ENCODE measurements around the gene IL4I1.

DNA sequence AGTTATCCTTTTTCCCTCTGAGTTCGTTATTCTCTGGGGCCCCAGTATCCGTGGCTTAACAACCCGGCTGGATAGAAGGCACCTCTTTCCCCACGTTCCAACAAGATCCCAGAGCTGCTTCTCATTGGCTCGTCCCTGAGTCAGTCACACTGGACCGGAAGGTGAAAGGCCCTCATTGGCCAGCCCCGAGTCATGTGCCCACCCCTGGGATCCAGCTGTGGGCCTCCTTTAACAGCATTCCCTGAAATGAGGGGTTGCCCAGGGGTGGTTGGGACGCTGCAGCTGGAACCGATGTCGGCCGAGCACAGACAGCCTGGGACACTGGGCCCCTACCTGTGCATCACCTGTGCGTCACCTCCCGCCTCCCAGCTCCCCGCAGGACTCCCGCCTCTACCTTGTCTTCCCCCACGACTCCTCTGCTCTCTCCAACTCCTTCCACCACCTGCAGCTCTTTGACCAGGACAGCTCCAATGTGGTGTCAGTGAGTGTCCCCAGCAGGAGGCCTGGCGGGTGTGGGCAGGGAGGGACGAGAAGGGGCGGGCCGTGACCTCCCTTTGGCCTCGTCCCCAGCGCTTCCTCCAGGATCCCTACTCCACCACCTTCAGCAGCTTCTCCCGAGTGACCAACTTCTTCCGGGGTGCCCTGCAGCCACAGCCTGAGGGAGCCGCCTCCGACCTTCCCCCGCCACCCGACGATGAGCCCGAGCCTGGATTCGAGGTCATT, 14.9 kb downstream of the IL4I1 start:
- no peak for TF ChIP-seq CEBPB (IDR thresholded peaks at IDR 0.05)
- no peak for TF ChIP-seq TAF1 (IDR thresholded peaks at IDR 0.05; ENCODE audit: low read depth)
- TF ChIP-seq FOXM1 (IDR thresholded peaks at IDR 0.05; ENCODE audit: borderline replicate concordance, low read depth): no peak
- TF ChIP-seq, protein P1, sequence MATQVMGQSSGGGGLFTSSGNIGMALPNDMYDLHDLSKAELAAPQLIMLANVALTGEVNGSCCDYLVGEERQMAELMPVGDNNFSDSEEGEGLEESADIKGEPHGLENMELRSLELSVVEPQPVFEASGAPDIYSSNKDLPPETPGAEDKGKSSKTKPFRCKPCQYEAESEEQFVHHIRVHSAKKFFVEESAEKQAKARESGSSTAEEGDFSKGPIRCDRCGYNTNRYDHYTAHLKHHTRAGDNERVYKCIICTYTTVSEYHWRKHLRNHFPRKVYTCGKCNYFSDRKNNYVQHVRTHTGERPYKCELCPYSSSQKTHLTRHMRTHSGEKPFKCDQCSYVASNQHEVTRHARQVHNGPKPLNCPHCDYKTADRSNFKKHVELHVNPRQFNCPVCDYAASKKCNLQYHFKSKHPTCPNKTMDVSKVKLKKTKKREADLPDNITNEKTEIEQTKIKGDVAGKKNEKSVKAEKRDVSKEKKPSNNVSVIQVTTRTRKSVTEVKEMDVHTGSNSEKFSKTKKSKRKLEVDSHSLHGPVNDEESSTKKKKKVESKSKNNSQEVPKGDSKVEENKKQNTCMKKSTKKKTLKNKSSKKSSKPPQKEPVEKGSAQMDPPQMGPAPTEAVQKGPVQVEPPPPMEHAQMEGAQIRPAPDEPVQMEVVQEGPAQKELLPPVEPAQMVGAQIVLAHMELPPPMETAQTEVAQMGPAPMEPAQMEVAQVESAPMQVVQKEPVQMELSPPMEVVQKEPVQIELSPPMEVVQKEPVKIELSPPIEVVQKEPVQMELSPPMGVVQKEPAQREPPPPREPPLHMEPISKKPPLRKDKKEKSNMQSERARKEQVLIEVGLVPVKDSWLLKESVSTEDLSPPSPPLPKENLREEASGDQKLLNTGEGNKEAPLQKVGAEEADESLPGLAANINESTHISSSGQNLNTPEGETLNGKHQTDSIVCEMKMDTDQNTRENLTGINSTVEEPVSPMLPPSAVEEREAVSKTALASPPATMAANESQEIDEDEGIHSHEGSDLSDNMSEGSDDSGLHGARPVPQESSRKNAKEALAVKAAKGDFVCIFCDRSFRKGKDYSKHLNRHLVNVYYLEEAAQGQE (IDR thresholded peaks at IDR 0.05; ENCODE audit: low read depth): no peak
- TF ChIP-seq EGR1 (IDR thresholded peaks at IDR 0.05): no peak
- no peak for TF ChIP-seq EP300 (IDR thresholded peaks at IDR 0.05; ENCODE audit: borderline replicate concordance)
- no peak for TF ChIP-seq RAD21 (IDR thresholded peaks at IDR 0.05; ENCODE audit: low read depth)
- TF ChIP-seq CREB1 (IDR thresholded peaks at IDR 0.05; ENCODE audit: low read depth): no peak
- TF ChIP-seq YY1 (IDR thresholded peaks at IDR 0.05; ENCODE audit: low read depth): no peak

All from Ishikawa (cell line).